Ectodermal cell (in vitro differentiated cells): ENCODE measurements around the gene ISG20.

Source experiments
- H3K27ac ChIP-seq: 2 replicates; pipeline ENCODE4 v1.7.0; 2013; ENCODE audit warnings: mild to moderate bottlenecking, low read depth, low read length; ENCODE audit not compliant: insufficient read depth, poor library complexity, severe bottlenecking
- H3K27me3 ChIP-seq: 2 replicates; pipeline ENCODE4 v1.7.0; 2013; ENCODE audit warnings: mild to moderate bottlenecking, low read length; ENCODE audit not compliant: insufficient read depth, control insufficient read depth, poor library complexity, severe bottlenecking
- H3K36me3 ChIP-seq: one replicate; pipeline ENCODE4 v1.7.0; 2013; ENCODE audit warnings: low read length; ENCODE audit not compliant: control insufficient read depth, insufficient read depth
- H3K4me1 ChIP-seq: one replicate; pipeline ENCODE4 v1.7.0; 2013; ENCODE audit warnings: low read length; ENCODE audit not compliant: control insufficient read depth, insufficient read depth
- H3K4me3 ChIP-seq: 2 replicates; pipeline ENCODE4 v1.7.0; 2013; ENCODE audit warnings: low read depth, low read length, control low read depth; ENCODE audit not compliant: insufficient read depth
- H3K9me3 ChIP-seq: 2 replicates; pipeline ENCODE4 v1.7.0; 2013; ENCODE audit warnings: mild to moderate bottlenecking, low read length, moderate library complexity; ENCODE audit not compliant: control insufficient read depth
- WGBS, 2 experiments: methylation state at CpG; one replicate each; pipeline ENCODE4 v1.1.7; 2013; ENCODE audit warnings: missing lambda C conversion rate in 2 of 2; 5-methylcytosine and 5-hydroxymethylcytosine counted together

The ISG20 gene

DNA sequence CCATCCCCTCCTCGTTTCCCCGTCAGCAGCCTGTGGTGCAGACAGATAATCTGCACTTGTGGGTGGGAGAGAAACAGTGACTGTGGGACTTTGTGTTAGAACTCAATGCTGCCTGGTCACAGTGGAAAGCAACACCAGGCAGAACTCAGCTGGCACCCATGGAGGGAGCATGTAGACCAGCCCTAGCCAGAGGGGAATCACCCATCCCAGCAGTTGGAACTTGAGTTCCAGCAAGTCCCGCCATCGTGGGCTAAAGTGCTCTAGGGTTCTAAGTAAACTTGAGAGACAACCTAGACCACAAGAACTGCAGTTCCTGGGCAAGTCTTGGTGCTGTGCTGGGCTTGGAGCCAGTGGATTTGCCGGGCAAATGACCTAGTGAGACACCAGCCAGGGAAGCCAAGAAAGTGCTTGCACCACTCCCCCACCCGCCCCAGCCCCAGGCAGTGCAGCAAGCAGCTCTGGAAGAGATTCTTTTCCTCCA is 24.4 kb downstream of the ISG20 start:
- Histone ChIP-seq H3K27me3 (no peaks in the 10 kb centered on the region), H3K4me3 (no peak overlapping the region), H3K9me3 (no peaks in the 10 kb centered on the region), H3K36me3 (no peaks in the 10 kb centered on the region), H3K4me1 (no peaks in the 10 kb centered on the region), H3K27ac (no peak overlapping the region)
- 90% methylated on average over 6 of the region's 6 CpGs for WGBS, 2 experiments

- Histone ChIP-seq H3K9me3 (no peaks in the 10 kb centered on the region), H3K4me1 (no peaks in the 10 kb centered on the region), H3K27me3 (no peaks in the 10 kb centered on the region), H3K4me3 (no peak overlapping the region), H3K36me3 (no peaks in the 10 kb centered on the region), H3K27ac (no peak overlapping the region)
- 82 to 83% methylated on average over 7 of the region's 7 CpGs for WGBS, 2 experiments
Observed at GRCh38 chr15:88664151-88664778, 25.4 kb downstream of the ISG20 start.

DNA sequence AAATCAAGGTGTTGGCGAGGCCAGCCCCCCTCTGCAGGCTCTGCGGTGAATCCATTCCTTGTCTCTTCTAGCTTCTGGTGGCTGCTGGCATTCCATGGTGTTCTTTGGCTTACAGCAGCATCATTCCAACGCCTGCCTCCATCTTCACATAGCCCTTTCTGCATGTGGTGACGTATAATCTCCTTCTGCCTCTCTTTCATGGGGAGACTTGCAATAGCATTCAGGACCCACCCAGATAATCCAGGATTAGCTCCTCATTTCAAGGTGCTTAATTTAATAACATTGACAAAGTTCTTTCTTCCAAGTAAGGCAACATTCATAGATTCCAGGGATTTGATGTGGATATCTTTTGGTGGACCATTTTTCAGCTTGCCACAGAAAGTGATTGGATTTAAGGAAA is 35.8 kb downstream of the ISG20 start:
- no peak overlapping the region for H3K27ac ChIP-seq
- no peaks in the 10 kb centered on the region for H3K27me3 ChIP-seq
- WGBS, 2 experiments = 70 to 73% methylated on average over 4 of the region's 4 CpGs
- no peaks in the 10 kb centered on the region for H3K36me3 ChIP-seq
- no peak overlapping the region for H3K4me3 ChIP-seq
- H3K4me1 ChIP-seq = no peaks in the 10 kb centered on the region
- H3K9me3 ChIP-seq = no peaks in the 10 kb centered on the region

DNA sequence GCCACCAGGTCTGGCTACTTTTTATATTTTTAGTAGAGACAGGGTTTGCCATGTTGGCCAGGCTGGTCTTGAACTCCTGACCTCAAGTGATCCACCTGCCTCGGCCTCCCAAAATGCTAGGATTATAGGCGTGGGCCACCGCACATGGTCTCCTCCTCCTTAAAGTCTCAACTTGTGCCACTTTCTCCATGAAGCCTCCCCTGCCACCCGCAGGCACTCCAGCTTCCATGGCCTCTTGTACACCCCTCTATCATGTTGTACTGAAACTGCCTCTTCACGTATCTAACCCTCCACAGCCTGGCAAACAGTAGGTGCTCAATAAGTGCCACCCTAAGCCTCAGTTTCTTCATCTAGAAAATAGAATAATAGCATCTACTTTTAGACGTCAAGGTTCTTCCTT is 39.9 kb downstream of the ISG20 start:
- 92 to 93% methylated on average over 6 of the region's 6 CpGs for WGBS, 2 experiments
- Histone ChIP-seq H3K27me3 (no peaks in the 10 kb centered on the region), H3K4me1 (no peaks in the 10 kb centered on the region), H3K27ac (no peak overlapping the region), H3K9me3 (no peaks in the 10 kb centered on the region), H3K36me3 (no peaks in the 10 kb centered on the region), H3K4me3 (no peak overlapping the region)

- Histone ChIP-seq H3K9me3 (no peaks in the 10 kb centered on the region), H3K4me1 (no peaks in the 10 kb centered on the region), H3K27me3 (no peaks in the 10 kb centered on the region), H3K27ac (no peak overlapping the region), H3K4me3 (no peak overlapping the region), H3K36me3 (no peaks in the 10 kb centered on the region)
- WGBS, 2 experiments = 94 to 95% methylated on average over 13 of the region's 13 CpGs
Observed at GRCh38 chr15:88680241-88681001, 41.6 kb downstream of the ISG20 start.

GRCh38 chr15:88681610-88682221 is 42.9 kb downstream of the ISG20 start:
- H3K4me1 ChIP-seq = no peaks in the 10 kb centered on the region
- H3K4me3 ChIP-seq = no peak overlapping the region
- no peak overlapping the region for H3K27ac ChIP-seq
- H3K36me3 ChIP-seq = no peaks in the 10 kb centered on the region
- 86 to 87% methylated on average over 13 of the region's 13 CpGs for WGBS, 2 experiments
- H3K27me3 ChIP-seq = no peaks in the 10 kb centered on the region
- H3K9me3 ChIP-seq = no peaks in the 10 kb centered on the region

DNA sequence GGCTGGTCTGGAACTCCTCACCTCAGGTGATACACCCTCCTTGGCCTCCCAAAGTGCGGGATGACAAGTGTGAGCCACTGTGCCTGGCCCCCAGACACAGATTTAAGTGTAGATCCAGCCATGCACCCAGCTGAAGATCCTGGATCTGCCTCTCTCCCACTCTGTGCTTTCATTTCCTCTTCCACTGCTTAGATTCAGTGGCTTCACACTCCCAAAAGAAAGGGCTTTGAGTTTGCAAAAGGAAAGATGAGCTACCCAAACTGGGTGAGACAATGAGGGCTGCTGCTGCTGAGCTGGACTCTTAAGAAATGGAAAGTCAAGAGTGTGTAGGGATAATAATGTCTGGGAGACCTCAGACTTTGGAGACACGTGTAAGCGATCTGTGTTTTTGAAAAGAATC is 45.5 kb downstream of the ISG20 start:
- WGBS, 2 experiments = 0 to 2% methylated on average over 1 of the region's 3 CpGs
- Histone ChIP-seq H3K27me3 (no peaks in the 10 kb centered on the region), H3K4me3 (no peak overlapping the region), H3K9me3 (no peaks in the 10 kb centered on the region), H3K4me1 (no peaks in the 10 kb centered on the region), H3K36me3 (no peaks in the 10 kb centered on the region), H3K27ac (no peak overlapping the region)

GRCh38 chr15:88686166-88686565 is 47.4 kb downstream of the ISG20 start:
- Histone ChIP-seq H3K27me3 (no peaks in the 10 kb centered on the region), H3K27ac (no peak overlapping the region), H3K9me3 (no peaks in the 10 kb centered on the region), H3K4me1 (no peaks in the 10 kb centered on the region), H3K4me3 (no peak overlapping the region), H3K36me3 (no peaks in the 10 kb centered on the region)
- 93 to 95% methylated on average over 2 of the region's 2 CpGs for WGBS, 2 experiments

GRCh38 chr15:88688394-88688933 is 49.6 kb downstream of the ISG20 start:
- H3K4me3 ChIP-seq = no peak overlapping the region
- H3K4me1 ChIP-seq = no peaks in the 10 kb centered on the region
- H3K27me3 ChIP-seq = no peaks in the 10 kb centered on the region
- no peak overlapping the region for H3K27ac ChIP-seq
- 90 to 96% methylated on average over 8 of the region's 8 CpGs for WGBS, 2 experiments
- H3K36me3 ChIP-seq = no peaks in the 10 kb centered on the region
- no peaks in the 10 kb centered on the region for H3K9me3 ChIP-seq

- 89 to 90% methylated on average over 7 of the region's 7 CpGs for WGBS, 2 experiments
- H3K9me3 ChIP-seq = no peaks in the 10 kb centered on the region
- no peaks in the 10 kb centered on the region for H3K36me3 ChIP-seq
- H3K27ac ChIP-seq = no peak overlapping the region
- H3K4me3 ChIP-seq = no peak overlapping the region
- H3K4me1 ChIP-seq = no peaks in the 10 kb centered on the region
- no peaks in the 10 kb centered on the region for H3K27me3 ChIP-seq
Observed at GRCh38 chr15:88690331-88690730, 51.5 kb downstream of the ISG20 start.
